ENCODE results near the gene TTC7B. TPM values are rescaled to one million over a fixed set of nuclear protein-coding genes. Genes with fewer than 3 reads are reported as not detected.

TTC7B gene
- total RNA-seq, 2 experiments from 2014 or later: 5.6 to 7.8 TPM

GRCh38 chr14:90604356-90604755, 211.9 kb downstream of the TTC7B start:
- peaks cover 7% of the 10 kb centered on the region for H3K27me3 Mint-ChIP-seq
- no peak for ATAC-seq
- H3K36me3 Mint-ChIP-seq (ENCODE audit: low read depth): no peaks in the 10 kb centered on the region
- H3K4me3 Mint-ChIP-seq: no peak overlapping the region
- H3K4me1 Mint-ChIP-seq (ENCODE audit: low read depth): no peaks in the 10 kb centered on the region
- intact Hi-C loops (cut with micrococcal nuclease): no loop called here
- H3K27ac Mint-ChIP-seq: no peak overlapping the region
- DNase-seq: no peak
- ChIA-PET CTCF (no interaction called here), POLR2A (no interaction called here)
- TF ChIP-seq CTCF (IDR thresholded peaks at IDR 0.05): no peak
- no peaks in the 10 kb centered on the region for H3K9me3 Mint-ChIP-seq

- Mint-ChIP-seq H3K36me3 (ENCODE audit: low read depth) (no peaks in the 10 kb centered on the region), H3K9me3 (no peaks in the 10 kb centered on the region), H3K27me3 (peaks cover 7% of the 10 kb centered on the region), H3K27ac (no peak overlapping the region), H3K4me1 (ENCODE audit: low read depth) (no peaks in the 10 kb centered on the region), H3K4me3 (no peak overlapping the region)
- ATAC-seq (no peak), DNase-seq (no peak)
- TF ChIP-seq CTCF (IDR thresholded peaks at IDR 0.05): no peak
- ChIA-PET CTCF (no interaction called here), POLR2A (no interaction called here)
- intact Hi-C loops (cut with micrococcal nuclease): no loop called here
These were observed 212.4 kb downstream of the TTC7B start for GRCh38 chr14:90603841-90604240.

GRCh38 chr14:90603336-90603735, 212.9 kb downstream of the TTC7B start:
- Mint-ChIP-seq H3K27me3 (peaks cover 7% of the 10 kb centered on the region), H3K27ac (no peak overlapping the region), H3K36me3 (ENCODE audit: low read depth) (no peaks in the 10 kb centered on the region), H3K9me3 (no peaks in the 10 kb centered on the region), H3K4me3 (no peak overlapping the region), H3K4me1 (ENCODE audit: low read depth) (no peaks in the 10 kb centered on the region)
- ChIA-PET CTCF (no interaction called here), POLR2A (no interaction called here)
- DNase-seq (no peak), ATAC-seq (no peak)
- TF ChIP-seq CTCF (IDR thresholded peaks at IDR 0.05): no peak
- intact Hi-C loops (cut with micrococcal nuclease): no loop called here

- no peak for DNase-seq
- H3K4me3 Mint-ChIP-seq: no peak overlapping the region
- H3K27me3 Mint-ChIP-seq: peaks cover 7% of the 10 kb centered on the region
- H3K4me1 Mint-ChIP-seq (ENCODE audit: low read depth): no peaks in the 10 kb centered on the region
- intact Hi-C loops (cut with micrococcal nuclease): no loop called here
- no peak for ATAC-seq
- TF ChIP-seq CTCF (IDR thresholded peaks at IDR 0.05): no peak
- ChIA-PET POLR2A (interaction anchor here (0.9 kb wide), 1 partner anchor 9 kb away, joined by 3 read pairs; no protein-coding TSS in a partner anchor), CTCF (no interaction called here)
- no peaks in the 10 kb centered on the region for H3K9me3 Mint-ChIP-seq
- no peaks in the 10 kb centered on the region for H3K36me3 Mint-ChIP-seq (ENCODE audit: low read depth)
- H3K27ac Mint-ChIP-seq: no peak overlapping the region
These were observed 214.0 kb downstream of the TTC7B start for GRCh38 chr14:90602088-90602687.

GRCh38 chr14:90601563-90601962, 214.7 kb downstream of the TTC7B start:
- POLR2A ChIA-PET: interaction anchor here (0.9 kb wide), 1 partner anchor 8 kb away, joined by 3 read pairs; no protein-coding TSS in a partner anchor
- no peak overlapping the region for H3K27ac Mint-ChIP-seq
- no peaks in the 10 kb centered on the region for H3K4me1 Mint-ChIP-seq (ENCODE audit: low read depth)
- no peaks in the 10 kb centered on the region for H3K9me3 Mint-ChIP-seq
- CTCF ChIA-PET: no interaction called here
- no peak for DNase-seq
- intact Hi-C loops (cut with micrococcal nuclease): no loop called here
- ATAC-seq: no peak
- no peak overlapping the region for H3K4me3 Mint-ChIP-seq
- H3K36me3 Mint-ChIP-seq (ENCODE audit: low read depth): no peaks in the 10 kb centered on the region
- no peak for TF ChIP-seq CTCF (IDR thresholded peaks at IDR 0.05)
- H3K27me3 Mint-ChIP-seq: peaks cover 7% of the 10 kb centered on the region

Data from activated CD8-positive, alpha-beta T cell treated with anti-CD3 and anti-CD28 coated beads for 36 hours (primary cell).